ENCODE data around the gene IFT81. TPM values are rescaled to one million over a fixed set of nuclear protein-coding genes. Genes with fewer than 3 reads are reported as not detected.

The IFT81 gene
- polyA plus RNA-seq, 1 of the 3 experiments (the other 2 are of a cell fraction), result 7.9 TPM

- TF ChIP-seq REST (IDR thresholded peaks at IDR 0.05; ENCODE audit: low read depth, low read length) (no peak), YY1 (IDR thresholded peaks at IDR 0.05; ENCODE audit: low read depth) (peak; percentile 76; the same call in 1 of the 2 replicates), RAD21 (IDR thresholded peaks at IDR 0.05; ENCODE audit: low read length) (peak; percentile 55), ELF1 (IDR thresholded peaks at IDR 0.05) (no peak; the same call in 1 of the 2 replicates)
Measured at GRCh38 chr12:110102255-110102654, 21.9 kb upstream of the IFT81 start (continued).

- Histone ChIP-seq H3K27ac (ENCODE audit: low read depth in 2 of 2, low read length in 1 of 2) (no peak overlapping the region), H3K9me2 (no peaks in the 10 kb centered on the region), H4K20me1 (ENCODE audit: insufficient read depth) (no peaks in the 10 kb centered on the region), H3K4me3 (ENCODE audit: low read depth in 2 of 2, low read length in 1 of 2) (no peak overlapping the region), H3F3A (replicated peaks; ENCODE audit: insufficient read depth) (peaks cover 12% of the 10 kb centered on the region), H3K4me2 (no peak overlapping the region), H3K9ac (no peak overlapping the region), H3K36me3 (replicated peaks in 1 of 2; ENCODE audit: control insufficient read depth in 1 of 2, insufficient read depth in 2 of 2, low read length in 1 of 2) (no peaks in the 10 kb centered on the region), H3K4me1 (ENCODE audit: control insufficient read depth in 1 of 2, insufficient read depth in 2 of 2, low read depth in 1 of 2, low read length in 1 of 2) (peaks cover 15 to 16% of the 10 kb centered on the region in 2 experiments), H3K9me3 (no peaks in the 10 kb centered on the region), H2AFZ (ENCODE audit: low read depth) (no peak overlapping the region), H3K27me3 (ENCODE audit: insufficient read depth) (no peaks in the 10 kb centered on the region), H3K79me2 (ENCODE audit: insufficient read depth) (no peaks in the 10 kb centered on the region)
- CTCF ChIA-PET, result interaction anchor here (0.9 to 3.4 kb wide), 5 partner anchors 12 to 327 kb away, joined by 3 to 35 read pairs (median 6); partner anchors contain the start of gene IFT81
- WGBS (ENCODE audit: low lambda C conversion rate), result 91% methylated on average over 14 of the region's 14 CpGs
- POLR2A ChIA-PET, result no interaction called here
- DNase-seq, result no peak
- TF ChIP-seq FOXM1 (IDR thresholded peaks at IDR 0.05; ENCODE audit: low read depth), result no peak
- no peak for TF ChIP-seq RXRA (IDR thresholded peaks at IDR 0.05; ENCODE audit: borderline replicate concordance, low read depth)
- no peak for TF ChIP-seq NFIC (IDR thresholded peaks at IDR 0.05; ENCODE audit: borderline replicate concordance)
- TF ChIP-seq REST (IDR thresholded peaks at IDR 0.05; ENCODE audit: low read depth, low read length), result no peak
- TF ChIP-seq GABPA (IDR thresholded peaks at IDR 0.05; ENCODE audit: low read depth), result no peak
- no peak for TF ChIP-seq MXI1 (IDR thresholded peaks at IDR 0.05; ENCODE audit: low read depth, low read length)
- no peak for TF ChIP-seq MAX (IDR thresholded peaks at IDR 0.05; ENCODE audit: low read depth)
- TF ChIP-seq GATA2 (CRISPR knock-in tag; IDR thresholded peaks at IDR 0.05), result no peak
- TF ChIP-seq MEF2A (IDR thresholded peaks at IDR 0.05; ENCODE audit: borderline replicate concordance, low read depth), result no peak
- no peak for TF ChIP-seq JUND (IDR thresholded peaks at IDR 0.05)
- TF ChIP-seq RFX5 (IDR thresholded peaks at IDR 0.05; ENCODE audit: low read length), result no peak
- no peak for TF ChIP-seq PBX3 (IDR thresholded peaks at IDR 0.05)
- no peak for TF ChIP-seq FOXJ3 (CRISPR knock-in tag; IDR thresholded peaks at IDR 0.05)
- TF ChIP-seq ZBTB33 (IDR thresholded peaks at IDR 0.05; ENCODE audit: borderline replicate concordance, low read depth), result no peak
Measured at GRCh38 chr12:110104188-110105094, 19.7 kb upstream of the IFT81 start.
